NCI-H1694 treated with DMSO at 0.1 percent for 48 hours (cell line): ENCODE results near the gene RUBCN.
"Not testable (repeated sequence)": the region's sequence is repeated elsewhere in the genome, so short reads cannot be mapped to it uniquely, and the experiment has no call there.

Experiments
- DNase-seq: peaks from one replicate; lab custom pipeline; 2025; lab: John Stamatoyannopoulos, UW

The RUBCN gene

DNA sequence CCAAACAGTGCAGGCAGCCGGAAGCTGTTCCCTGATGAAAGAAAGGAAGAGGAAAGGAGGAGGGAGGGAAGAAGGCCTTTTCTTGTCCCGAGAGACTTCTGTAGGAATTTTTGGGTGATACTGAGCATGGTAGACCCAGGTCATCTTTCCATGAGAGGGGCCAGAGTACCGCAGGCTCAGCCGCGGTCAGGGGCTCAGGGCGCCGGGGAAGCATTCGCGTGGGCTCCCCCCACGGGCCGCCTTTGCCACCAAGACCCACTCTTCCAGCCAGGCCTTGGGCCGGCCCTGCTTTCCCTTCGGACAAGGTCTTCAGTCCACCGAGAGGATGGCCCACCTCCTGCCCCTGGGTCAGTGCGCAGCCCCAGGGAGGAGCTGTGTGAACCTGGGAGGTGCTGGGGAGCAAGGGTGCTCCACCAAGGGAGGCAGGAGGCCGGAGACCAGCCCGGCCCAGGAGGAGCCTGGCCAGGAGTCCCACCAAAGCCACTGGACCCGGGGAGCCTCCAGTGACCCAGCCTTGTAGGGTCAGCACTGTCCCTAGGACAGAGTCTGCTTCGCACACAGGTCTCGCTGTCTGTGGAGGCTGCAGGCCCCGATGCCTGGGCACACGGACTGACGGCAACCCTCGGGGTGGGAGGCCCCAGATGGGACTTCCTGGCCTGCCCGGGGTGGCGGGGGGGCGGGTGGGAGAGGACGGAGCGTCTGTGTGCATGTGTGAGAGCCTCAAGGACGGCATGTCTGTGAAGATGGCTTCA is 79.0 kb downstream of the RUBCN start:
- not testable (repeated sequence) for DNase-seq

GRCh38 chr3:197656960-197657359 is 79.7 kb downstream of the RUBCN start:
- DNase-seq, result not testable (repeated sequence)

DNA sequence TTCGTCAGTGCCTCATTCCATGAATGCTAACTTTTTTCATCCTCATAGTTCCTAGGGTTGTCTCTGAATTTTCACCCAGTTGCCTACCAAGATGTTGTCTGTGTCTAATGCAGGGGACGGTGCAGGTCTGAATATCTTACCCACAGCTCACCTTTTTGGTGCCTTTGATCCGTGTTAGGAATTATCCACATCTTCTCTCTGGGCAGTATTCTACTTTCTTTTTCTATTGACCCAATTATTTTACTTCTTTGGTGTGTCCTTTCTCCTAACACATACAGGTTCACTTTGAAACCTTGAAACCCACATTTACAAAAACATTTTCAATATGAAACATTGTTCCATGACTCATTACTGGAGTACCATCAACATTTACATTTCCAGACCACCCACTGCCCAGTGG is 80.6 kb downstream of the RUBCN start:
- DNase-seq, result not testable (repeated sequence)

- not testable (repeated sequence) for DNase-seq
Measured at GRCh38 chr3:197654998-197655330, 81.7 kb downstream of the RUBCN start.

GRCh38 chr3:197654090-197654997 is 82.4 kb downstream of the RUBCN start:
- DNase-seq, result not testable (repeated sequence)

DNA sequence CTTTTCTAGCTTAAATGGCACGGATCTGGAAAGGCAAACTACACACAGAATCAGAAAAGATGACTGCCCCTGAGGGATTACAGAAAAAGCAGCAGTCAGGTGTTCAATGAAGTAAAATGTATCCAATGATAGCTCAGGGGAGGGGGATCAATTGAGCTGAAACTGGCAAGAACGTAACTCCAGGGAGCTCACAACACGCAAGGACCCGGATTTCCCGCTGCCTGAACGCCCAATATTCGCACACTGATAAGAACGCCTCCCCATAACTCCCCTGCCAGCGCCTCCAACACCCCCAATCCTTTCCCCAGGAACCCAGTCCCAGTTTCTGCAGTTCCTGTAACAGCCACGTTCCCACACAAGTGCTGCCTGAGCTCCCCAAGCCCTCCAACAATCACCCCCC is 83.8 kb downstream of the RUBCN start:
- not testable (repeated sequence) for DNase-seq

GRCh38 chr3:197647649-197648048 is 89.1 kb downstream of the RUBCN start:
- not testable (repeated sequence) for DNase-seq

- DNase-seq, result not testable (repeated sequence)
Measured at GRCh38 chr3:197647191-197647590, 89.5 kb downstream of the RUBCN start.

GRCh38 chr3:197646294-197646693 is 90.4 kb downstream of the RUBCN start:
- not testable (repeated sequence) for DNase-seq

- DNase-seq, result not testable (repeated sequence)
Measured at GRCh38 chr3:197637556-197637955, 99.1 kb downstream of the RUBCN start.

GRCh38 chr3:197631989-197632388 is 104.7 kb downstream of the RUBCN start:
- not testable (repeated sequence) for DNase-seq

GRCh38 chr3:197630766-197631165 is 105.9 kb downstream of the RUBCN start:
- not testable (repeated sequence) for DNase-seq

- not testable (repeated sequence) for DNase-seq
Measured at GRCh38 chr3:197629286-197629685, 107.4 kb downstream of the RUBCN start.

DNA sequence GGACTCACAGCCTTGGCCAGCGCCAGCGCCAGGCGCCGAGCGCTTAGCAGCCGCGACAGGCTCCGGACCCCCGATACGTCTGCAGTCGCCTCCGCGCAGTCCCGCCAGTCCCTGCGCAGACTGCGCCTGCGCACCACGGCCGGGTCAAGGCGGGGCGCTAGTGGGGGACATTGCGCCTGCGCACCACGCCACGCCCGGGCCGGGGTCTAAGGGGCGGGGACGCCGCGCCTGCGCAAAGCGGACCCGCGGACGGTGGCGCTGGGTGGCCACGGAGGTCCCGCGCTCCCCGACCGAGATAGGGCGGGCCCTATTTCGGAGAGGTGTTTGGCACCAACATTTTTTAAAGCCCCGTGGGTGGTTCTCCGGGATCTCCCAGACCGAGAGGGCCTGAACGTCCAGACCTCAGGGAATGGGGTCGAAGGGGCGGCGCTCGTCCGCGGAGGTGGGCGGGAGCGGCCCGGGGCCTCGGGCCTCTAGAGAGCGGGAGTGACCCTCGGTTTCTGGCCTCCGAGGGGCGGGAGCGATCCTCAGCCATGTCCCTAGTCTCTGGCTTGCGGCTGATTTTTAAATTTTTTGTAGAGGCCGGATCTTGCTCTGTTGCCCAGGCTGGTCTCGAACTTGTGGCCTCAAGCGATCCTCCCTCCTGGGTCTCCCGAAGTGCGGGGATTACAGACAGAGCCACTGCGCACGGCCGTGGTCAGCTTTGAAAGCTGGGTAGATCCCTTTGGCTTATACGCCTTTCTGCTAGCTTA is 108.8 kb downstream of the RUBCN start:
- not testable (repeated sequence) for DNase-seq

DNA sequence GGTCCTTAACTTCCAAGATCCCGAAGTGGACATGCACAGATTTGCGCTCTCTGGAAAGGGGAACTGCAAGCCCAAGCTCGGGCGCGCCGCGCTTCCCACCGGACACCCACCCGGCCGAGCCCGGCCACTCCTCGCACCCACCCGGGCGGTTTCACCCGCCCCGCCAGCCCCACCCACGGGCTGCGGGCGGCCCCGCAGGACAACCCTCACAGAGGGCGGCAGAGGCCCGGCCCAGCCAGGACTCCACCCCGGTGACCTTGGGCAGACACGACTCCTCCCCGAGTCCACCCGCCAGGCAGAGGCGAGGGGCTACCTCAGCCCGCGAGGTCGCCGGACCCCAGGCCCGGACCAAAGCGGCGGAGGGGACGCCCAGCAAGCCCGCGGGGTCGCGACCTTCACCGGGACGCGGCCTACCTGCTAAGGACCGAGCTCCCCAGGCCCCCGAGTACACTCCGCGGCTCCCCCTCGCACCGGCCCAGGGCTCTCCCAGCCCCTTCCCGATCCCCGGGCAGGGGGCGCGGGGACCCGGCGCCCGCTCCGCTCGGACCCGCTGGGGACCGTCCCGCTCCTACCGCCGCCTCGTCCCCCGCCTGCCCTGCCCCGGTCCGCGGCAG is 109.4 kb downstream of the RUBCN start:
- not testable (repeated sequence) for DNase-seq

GRCh38 chr3:197626404-197627157 is 110.1 kb downstream of the RUBCN start:
- DNase-seq, result not testable (repeated sequence)

- DNase-seq, result not testable (repeated sequence)
Measured at GRCh38 chr3:197621478-197621877, 115.2 kb downstream of the RUBCN start.
